ENCODE measurements around the gene SNX1.
"Not testable (repeated sequence)": the region's sequence is repeated elsewhere in the genome, so short reads cannot be mapped to it uniquely, and the experiment has no call there.

Gene SNX1

DNA sequence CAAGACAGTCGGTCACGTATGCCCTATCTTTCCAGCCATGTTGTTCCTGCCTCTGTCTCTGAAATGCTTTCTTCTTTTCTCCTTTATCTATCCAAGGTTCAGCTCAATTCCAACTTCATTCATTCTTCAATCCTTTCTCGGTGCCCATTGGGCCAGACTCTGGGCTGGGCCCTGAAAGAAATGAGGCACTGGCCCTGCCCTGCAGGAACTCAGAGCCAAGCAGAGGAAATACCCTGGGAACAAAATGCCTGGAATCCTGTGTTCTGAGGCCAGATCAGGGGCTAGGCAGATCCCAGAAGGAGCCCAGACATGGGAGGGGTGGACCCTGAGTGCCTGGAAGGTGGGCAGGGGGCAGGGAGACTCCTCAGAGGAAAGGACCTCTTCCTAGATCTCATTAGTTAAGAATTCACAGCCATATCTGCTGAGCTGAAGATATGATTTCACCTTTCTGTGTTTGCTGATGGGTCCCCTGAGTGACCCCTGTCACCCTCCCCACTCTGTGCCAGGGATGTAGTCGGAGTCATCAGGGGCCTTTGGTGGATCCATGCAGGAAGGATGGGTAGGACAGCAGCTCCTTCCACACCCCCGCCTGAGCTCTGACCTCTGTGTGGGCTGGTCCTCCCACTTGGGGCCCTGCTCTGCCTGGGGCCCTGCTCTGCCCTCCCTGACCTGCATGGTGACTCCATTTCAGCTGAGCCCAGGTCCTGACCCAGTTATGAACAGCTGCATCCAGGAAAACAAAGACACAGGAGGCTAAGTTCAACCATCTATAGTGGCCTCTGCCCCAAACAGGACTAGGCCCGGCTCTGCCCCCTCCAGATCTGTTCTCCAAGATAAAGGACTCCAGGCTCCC lies 44.1 kb upstream of the SNX1 start:
- no peak for DNase-seq (ENCODE audit: low read depth)
- TF ChIP-seq POLR2A (IDR thresholded peaks at IDR 0.05; ENCODE audit: extremely low read depth, insufficient read length) (no peak), MYC (IDR thresholded peaks at IDR 0.05; ENCODE audit: low read depth, low read length) (no peak)
- TF ChIP-seq, protein P1, sequence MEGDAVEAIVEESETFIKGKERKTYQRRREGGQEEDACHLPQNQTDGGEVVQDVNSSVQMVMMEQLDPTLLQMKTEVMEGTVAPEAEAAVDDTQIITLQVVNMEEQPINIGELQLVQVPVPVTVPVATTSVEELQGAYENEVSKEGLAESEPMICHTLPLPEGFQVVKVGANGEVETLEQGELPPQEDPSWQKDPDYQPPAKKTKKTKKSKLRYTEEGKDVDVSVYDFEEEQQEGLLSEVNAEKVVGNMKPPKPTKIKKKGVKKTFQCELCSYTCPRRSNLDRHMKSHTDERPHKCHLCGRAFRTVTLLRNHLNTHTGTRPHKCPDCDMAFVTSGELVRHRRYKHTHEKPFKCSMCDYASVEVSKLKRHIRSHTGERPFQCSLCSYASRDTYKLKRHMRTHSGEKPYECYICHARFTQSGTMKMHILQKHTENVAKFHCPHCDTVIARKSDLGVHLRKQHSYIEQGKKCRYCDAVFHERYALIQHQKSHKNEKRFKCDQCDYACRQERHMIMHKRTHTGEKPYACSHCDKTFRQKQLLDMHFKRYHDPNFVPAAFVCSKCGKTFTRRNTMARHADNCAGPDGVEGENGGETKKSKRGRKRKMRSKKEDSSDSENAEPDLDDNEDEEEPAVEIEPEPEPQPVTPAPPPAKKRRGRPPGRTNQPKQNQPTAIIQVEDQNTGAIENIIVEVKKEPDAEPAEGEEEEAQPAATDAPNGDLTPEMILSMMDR (IDR thresholded peaks at IDR 0.05; ENCODE audit: low read depth, low read length): no peak
- TF ChIP-seq, protein P2, sequence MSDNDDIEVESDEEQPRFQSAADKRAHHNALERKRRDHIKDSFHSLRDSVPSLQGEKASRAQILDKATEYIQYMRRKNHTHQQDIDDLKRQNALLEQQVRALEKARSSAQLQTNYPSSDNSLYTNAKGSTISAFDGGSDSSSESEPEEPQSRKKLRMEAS (IDR thresholded peaks at IDR 0.05; ENCODE audit: low read depth, low read length): no peak
- no peak overlapping the region for H3K4me3 ChIP-seq (ENCODE audit: low read depth, low read length)

DNA sequence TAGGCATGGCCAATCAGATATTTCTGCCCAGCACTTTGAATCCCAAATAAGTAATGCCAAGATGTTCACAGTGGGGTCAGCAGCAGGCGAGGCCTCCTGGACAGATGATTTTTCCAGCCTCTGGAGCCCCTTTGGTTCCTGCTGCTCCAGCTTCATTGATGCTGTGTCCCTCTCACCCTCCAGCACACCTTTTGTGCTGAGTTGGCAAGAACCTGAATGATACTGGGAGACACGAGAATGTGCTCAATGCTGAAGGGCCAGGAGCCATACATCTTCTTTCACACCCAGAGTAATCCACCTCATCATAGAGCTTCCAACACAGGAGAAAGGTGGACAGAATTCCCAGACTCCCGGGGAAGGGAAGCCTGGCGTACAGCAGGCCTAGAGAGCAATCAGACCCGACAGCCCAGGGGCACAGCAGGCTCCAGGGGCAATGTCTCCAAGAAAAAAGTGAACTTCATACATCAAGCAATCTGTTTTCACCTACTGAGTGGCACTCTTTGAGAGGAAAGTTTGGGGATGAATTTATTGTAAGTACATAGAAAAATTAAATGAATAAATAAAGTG lies 42.8 kb upstream of the SNX1 start:
- no peak for TF ChIP-seq MYC (IDR thresholded peaks at IDR 0.05; ENCODE audit: low read depth, low read length)
- TF ChIP-seq, protein P1 (IDR thresholded peaks at IDR 0.05; ENCODE audit: low read depth, low read length): no peak
- TF ChIP-seq, protein P2 (IDR thresholded peaks at IDR 0.05; ENCODE audit: low read depth, low read length): no peak
- TF ChIP-seq POLR2A (IDR thresholded peaks at IDR 0.05; ENCODE audit: extremely low read depth, insufficient read length): no peak
- no peak for DNase-seq (ENCODE audit: low read depth)
- H3K4me3 ChIP-seq (ENCODE audit: low read depth, low read length): no peak overlapping the region

DNA sequence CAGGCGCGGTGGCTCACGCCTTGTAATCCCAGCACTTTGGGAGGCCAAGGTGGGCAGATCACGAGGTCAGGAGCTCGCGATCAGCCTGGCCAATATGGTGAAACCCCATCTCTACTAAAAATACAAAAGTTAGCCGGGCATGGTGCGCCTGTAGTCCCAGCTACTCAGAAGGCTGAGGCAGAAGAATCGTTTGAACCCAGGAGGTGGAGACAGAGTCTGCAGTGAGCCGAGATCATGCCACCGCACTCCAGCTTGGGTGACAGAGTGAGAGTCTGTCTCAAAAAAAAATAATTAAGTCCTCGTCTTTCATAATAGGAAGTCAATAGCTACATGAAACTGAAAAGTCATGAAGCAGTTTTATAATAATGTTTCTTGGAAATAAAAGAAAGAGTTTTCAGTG lies 42.1 kb upstream of the SNX1 start:
- not testable (repeated sequence) for DNase-seq (ENCODE audit: low read depth); H3K4me3 ChIP-seq (ENCODE audit: low read depth, low read length)

DNA sequence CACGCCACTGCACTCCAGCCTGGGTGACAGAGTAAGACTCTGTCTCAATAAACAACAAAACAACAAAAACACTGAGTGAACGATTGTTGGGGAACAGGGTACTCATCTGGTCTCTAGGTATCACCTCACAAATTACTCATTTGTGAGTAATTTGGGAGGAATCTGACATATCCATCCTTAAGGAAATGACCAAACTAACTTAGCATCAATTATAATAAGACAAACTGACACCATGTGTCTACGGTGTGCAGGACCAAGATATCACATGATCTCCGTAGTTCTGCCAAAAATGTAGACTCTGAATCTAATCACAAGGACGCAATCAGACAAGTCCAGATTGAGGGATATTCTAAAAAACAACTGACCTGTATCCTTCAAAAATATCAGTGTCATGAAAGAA lies 37.5 kb upstream of the SNX1 start:
- no peak for DNase-seq (ENCODE audit: low read depth)
- TF ChIP-seq, protein P1 (IDR thresholded peaks at IDR 0.05; ENCODE audit: low read depth, low read length): no peak
- TF ChIP-seq MYC (IDR thresholded peaks at IDR 0.05; ENCODE audit: low read depth, low read length) (no peak), POLR2A (IDR thresholded peaks at IDR 0.05; ENCODE audit: extremely low read depth, insufficient read length) (no peak)
- TF ChIP-seq, protein P2 (IDR thresholded peaks at IDR 0.05; ENCODE audit: low read depth, low read length): no peak

DNA sequence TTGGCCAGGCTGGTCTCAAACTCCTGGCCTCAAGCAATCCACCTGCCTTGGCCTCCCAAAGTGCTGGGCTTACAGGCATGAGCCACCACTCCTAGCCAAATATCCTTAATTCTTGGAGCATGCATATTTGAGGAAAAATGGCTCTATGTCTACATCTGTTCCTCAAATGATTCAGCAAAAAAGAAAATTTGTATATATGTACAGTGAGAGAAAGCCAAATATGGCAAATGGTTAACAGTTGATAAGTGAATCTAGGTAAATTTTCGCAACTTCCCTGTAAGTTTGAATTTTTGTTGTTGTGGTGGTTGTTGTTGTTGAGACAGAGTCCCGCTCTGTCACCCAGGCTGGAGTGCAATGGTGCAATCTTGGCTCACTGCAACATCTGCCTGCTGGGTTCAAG lies 36.7 kb upstream of the SNX1 start:
- DNase-seq (ENCODE audit: low read depth): peak; percentile 33
- H3K4me3 ChIP-seq (ENCODE audit: low read depth, low read length): not testable (repeated sequence)

More for the DNA sequence above, 37.5 kb upstream of the SNX1 start:
- H3K4me3 ChIP-seq (ENCODE audit: low read depth, low read length): no peak overlapping the region

DNA sequence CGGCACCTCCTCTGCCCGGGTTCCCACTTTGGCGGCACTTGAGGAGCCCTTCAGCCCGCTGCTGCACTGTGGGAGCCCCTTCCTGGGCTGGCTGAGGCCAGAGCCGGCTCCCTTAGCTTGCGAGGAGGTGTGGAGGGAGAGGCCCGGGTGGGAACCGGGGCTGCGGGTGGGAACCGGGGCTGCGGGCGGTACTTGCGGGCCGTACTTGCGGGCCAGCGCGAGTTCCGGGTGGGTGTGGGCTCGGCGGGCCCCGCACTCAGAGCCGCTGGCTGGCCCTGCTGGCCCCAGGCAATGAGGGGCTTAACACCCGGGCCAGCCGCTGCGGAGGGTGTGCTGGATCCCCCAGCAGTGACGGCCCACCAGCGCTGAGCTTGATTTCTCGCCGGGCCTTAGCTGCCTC lies 35.1 kb upstream of the SNX1 start:
- TF ChIP-seq, protein P1 (IDR thresholded peaks at IDR 0.05; ENCODE audit: low read depth, low read length): no peak
- TF ChIP-seq POLR2A (IDR thresholded peaks at IDR 0.05; ENCODE audit: extremely low read depth, insufficient read length) (no peak), MYC (IDR thresholded peaks at IDR 0.05; ENCODE audit: low read depth, low read length) (no peak)
- TF ChIP-seq, protein P2 (IDR thresholded peaks at IDR 0.05; ENCODE audit: low read depth, low read length): no peak
- H3K4me3 ChIP-seq (ENCODE audit: low read depth, low read length): no peak overlapping the region
- no peak for DNase-seq (ENCODE audit: low read depth)

DNA sequence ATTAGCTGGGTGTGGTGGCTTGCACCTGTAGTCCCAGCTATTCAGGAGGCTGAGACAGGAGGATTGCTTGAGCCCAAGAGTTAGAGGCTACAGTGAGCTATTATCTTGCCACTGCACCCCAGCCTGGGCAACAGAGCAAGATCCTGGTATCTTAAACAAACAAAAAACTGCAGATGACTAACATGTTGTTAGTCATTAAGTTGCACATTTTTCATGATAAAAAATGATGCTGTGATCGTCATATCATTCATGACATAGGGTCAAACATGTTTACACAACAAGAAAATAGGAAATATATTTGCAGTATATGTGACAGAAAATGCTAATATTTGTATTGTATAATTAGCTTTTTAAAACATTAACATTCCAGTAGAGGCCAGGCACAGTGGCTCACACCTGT lies 29.3 kb upstream of the SNX1 start:
- DNase-seq (ENCODE audit: low read depth): no peak
- TF ChIP-seq MYC (IDR thresholded peaks at IDR 0.05; ENCODE audit: low read depth, low read length): no peak
- TF ChIP-seq, protein P2 (IDR thresholded peaks at IDR 0.05; ENCODE audit: low read depth, low read length): no peak
- TF ChIP-seq POLR2A (IDR thresholded peaks at IDR 0.05; ENCODE audit: extremely low read depth, insufficient read length): no peak
- TF ChIP-seq, protein P1 (IDR thresholded peaks at IDR 0.05; ENCODE audit: low read depth, low read length): no peak

More for the DNA sequence above, 29.3 kb upstream of the SNX1 start:
- H3K4me3 ChIP-seq (ENCODE audit: low read depth, low read length): no peak overlapping the region
